ENCODE results near the gene SENP6. TPM values are rescaled to one million over a fixed set of nuclear protein-coding genes. Genes with fewer than 3 reads are reported as not detected.
"Not testable (repeated sequence)": the region's sequence is repeated elsewhere in the genome, so short reads cannot be mapped to it uniquely, and the experiment has no call there.

The SENP6 gene
- total and polyA plus RNA-seq, 12 donors = 43.0 to 98.5 (median 76.6) TPM

DNA sequence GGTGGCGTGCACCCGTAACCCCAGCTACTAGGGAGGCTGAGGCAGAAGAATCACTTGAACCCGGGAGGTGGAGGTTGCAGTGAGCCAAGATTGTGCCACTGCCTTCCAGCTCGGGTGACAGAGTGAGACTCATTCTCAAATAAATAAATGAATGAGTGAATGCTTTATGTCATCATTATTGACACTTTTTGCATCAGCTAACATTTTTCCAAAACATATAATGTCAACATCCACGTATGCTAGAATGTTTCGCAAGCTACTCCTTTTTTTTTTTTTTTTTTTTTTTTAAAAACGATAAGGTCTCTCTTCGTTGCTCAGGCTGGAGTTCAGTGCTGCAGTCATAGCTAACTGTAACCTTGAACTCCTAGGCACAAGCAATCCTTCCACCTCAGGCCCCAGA, 72.2 kb downstream of the SENP6 start:
- no peak overlapping the region for H3K27ac ChIP-seq
- no peaks in the 10 kb centered on the region for H3K4me1 ChIP-seq (replicated peaks in 1 of 2)
- 66 to 80% (median 76%) methylated on average over 8 of the region's 8 CpGs for WGBS, 4 donors
- intact Hi-C loops (cut with DNase I) = no loop called here
- no peaks in the 10 kb centered on the region for H3K9me3 ChIP-seq (replicated peaks in 1 of 3)
- DNase-seq = peak in 2 of 7 donors; percentile 14 to 27
- no peak overlapping the region for H3K4me3 ChIP-seq
- H3K36me3 ChIP-seq (replicated peaks in 1 of 2) = peaks cover 0 to 37% of the 10 kb centered on the region in 2 donors
- H3K27me3 ChIP-seq = no peaks in the 10 kb centered on the region
- TF ChIP-seq, protein P1, sequence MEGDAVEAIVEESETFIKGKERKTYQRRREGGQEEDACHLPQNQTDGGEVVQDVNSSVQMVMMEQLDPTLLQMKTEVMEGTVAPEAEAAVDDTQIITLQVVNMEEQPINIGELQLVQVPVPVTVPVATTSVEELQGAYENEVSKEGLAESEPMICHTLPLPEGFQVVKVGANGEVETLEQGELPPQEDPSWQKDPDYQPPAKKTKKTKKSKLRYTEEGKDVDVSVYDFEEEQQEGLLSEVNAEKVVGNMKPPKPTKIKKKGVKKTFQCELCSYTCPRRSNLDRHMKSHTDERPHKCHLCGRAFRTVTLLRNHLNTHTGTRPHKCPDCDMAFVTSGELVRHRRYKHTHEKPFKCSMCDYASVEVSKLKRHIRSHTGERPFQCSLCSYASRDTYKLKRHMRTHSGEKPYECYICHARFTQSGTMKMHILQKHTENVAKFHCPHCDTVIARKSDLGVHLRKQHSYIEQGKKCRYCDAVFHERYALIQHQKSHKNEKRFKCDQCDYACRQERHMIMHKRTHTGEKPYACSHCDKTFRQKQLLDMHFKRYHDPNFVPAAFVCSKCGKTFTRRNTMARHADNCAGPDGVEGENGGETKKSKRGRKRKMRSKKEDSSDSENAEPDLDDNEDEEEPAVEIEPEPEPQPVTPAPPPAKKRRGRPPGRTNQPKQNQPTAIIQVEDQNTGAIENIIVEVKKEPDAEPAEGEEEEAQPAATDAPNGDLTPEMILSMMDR (IDR thresholded peaks at IDR 0.05) = no peak
- TF ChIP-seq POLR2A (IDR thresholded peaks at IDR 0.05) = no peak

- no peaks in the 10 kb centered on the region for H3K27me3 ChIP-seq
- intact Hi-C loops (cut with DNase I) = no loop called here
Observed at GRCh38 chr6:75676377-75676776, 74.7 kb downstream of the SENP6 start.

GRCh38 chr6:75682548-75682947, 80.9 kb downstream of the SENP6 start:
- intact Hi-C loops (cut with DNase I); H3K4me3 ChIP-seq; H3K4me1 ChIP-seq (replicated peaks in 1 of 2); H3K27ac ChIP-seq; DNase-seq; H3K27me3 ChIP-seq; H3K9me3 ChIP-seq (replicated peaks in 1 of 3): not testable (repeated sequence)
- peaks cover 0 to 41% of the 10 kb centered on the region in 2 donors for H3K36me3 ChIP-seq (replicated peaks in 1 of 2)
- WGBS, 4 donors = 89 to 97% (median 95%) methylated on average over 1 to 2 of the region's 2 CpGs

More at GRCh38 chr6:75676377-75676776, 74.7 kb downstream of the SENP6 start:
- Histone ChIP-seq H3K27ac (no peak overlapping the region), H3K4me3 (no peak overlapping the region), H3K9me3 (replicated peaks in 1 of 3) (no peaks in the 10 kb centered on the region), H3K36me3 (replicated peaks in 1 of 2) (peaks cover 0 to 51% of the 10 kb centered on the region in 2 donors), H3K4me1 (replicated peaks in 1 of 2) (no peaks in the 10 kb centered on the region)
- WGBS, 4 donors = 93 to 96% (median 95%) methylated on average over 1 of the region's 1 CpG
- no peak for DNase-seq
- no peak for TF ChIP-seq POLR2A (IDR thresholded peaks at IDR 0.05)
- TF ChIP-seq, protein P1 (IDR thresholded peaks at IDR 0.05) = no peak

DNA sequence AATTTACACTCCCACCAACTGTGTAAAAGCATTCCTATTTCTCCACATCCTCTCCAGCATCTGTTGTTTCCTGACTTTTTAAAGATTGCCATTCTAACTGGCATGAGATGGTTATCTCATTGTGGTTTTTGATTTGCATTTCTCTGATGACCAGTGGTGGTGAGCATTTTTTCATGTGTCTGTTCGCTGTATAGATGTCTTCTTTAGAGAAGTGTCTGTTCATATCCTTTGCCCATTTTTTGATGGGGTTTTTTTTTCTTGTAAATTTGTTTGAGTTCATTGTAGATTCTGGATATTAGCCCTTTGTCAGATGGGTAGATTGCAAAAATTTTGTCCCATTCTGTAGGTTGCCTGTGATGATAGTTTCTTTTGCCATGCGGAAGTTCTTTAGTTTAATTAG, 81.3 kb downstream of the SENP6 start:
- peaks cover 0 to 37% of the 10 kb centered on the region in 2 donors for H3K36me3 ChIP-seq (replicated peaks in 1 of 2)

DNA sequence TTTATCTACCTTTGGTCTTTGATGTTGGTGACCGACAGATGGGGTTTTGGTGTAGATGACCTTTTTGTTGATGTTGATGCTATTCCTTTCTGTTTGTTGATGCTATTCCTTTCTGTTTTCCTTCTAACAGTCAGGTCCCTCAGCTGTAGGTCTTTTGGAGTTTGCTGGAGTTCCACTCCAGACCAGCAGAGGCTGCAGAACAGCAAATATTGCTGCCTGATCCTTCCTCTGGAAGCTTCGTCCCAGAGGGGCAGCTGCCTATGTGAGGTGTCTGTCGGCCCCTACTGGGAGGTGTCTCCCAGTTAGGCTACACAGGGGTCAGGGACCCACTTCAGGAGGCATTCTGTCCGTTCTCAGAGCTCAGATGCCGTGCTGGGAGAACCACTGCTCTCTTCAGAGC, 85.9 kb downstream of the SENP6 start:
- DNase-seq; H3K9me3 ChIP-seq (replicated peaks in 1 of 3); H3K27me3 ChIP-seq; intact Hi-C loops (cut with DNase I); H3K27ac ChIP-seq; H3K4me1 ChIP-seq (replicated peaks in 1 of 2); H3K36me3 ChIP-seq (replicated peaks in 1 of 2); H3K4me3 ChIP-seq: not testable (repeated sequence)
- 88 to 97% (median 92%) methylated on average over 4 to 5 of the region's 5 CpGs for WGBS, 4 donors

More for the DNA sequence above, 81.3 kb downstream of the SENP6 start:
- H3K4me1 ChIP-seq (replicated peaks in 1 of 2); intact Hi-C loops (cut with DNase I); H3K9me3 ChIP-seq (replicated peaks in 1 of 3); H3K27ac ChIP-seq; H3K4me3 ChIP-seq; H3K27me3 ChIP-seq; DNase-seq: not testable (repeated sequence)
- WGBS, 4 donors = 95 to 100% (median 99%) methylated on average over 2 of the region's 2 CpGs

GRCh38 chr6:75687937-75688336, 86.3 kb downstream of the SENP6 start:
- H3K36me3 ChIP-seq (replicated peaks in 1 of 2); H3K4me1 ChIP-seq (replicated peaks in 1 of 2); H3K27ac ChIP-seq; H3K27me3 ChIP-seq; intact Hi-C loops (cut with DNase I); H3K9me3 ChIP-seq (replicated peaks in 1 of 3); H3K4me3 ChIP-seq; DNase-seq: not testable (repeated sequence)
- 94 to 100% (median 96%) methylated on average over 2 to 8 of the region's 8 CpGs for WGBS, 4 donors
